SK-N-SH (cell line): ENCODE measurements around the gene OR10V1.

Experiments used
- EZH2phosphoT487 ChIP-seq: fragments of 200-600 bp; sonication (generic); IDR thresholded peaks from 2 replicates; pipeline ENCODE4 v1.6.1; 2017; ENCODE audit warnings: low read depth, mixed run types, mild to moderate bottlenecking, antibody characterized with exemption, moderate library complexity, borderline replicate concordance
- NRF1 ChIP-seq: IDR thresholded peaks from 2 replicates; pipeline ENCODE4 v1.6.1; 2012; ENCODE audit warnings: low read depth, mild to moderate bottlenecking, low read length
- POLR2AphosphoS5 ChIP-seq: IDR thresholded peaks from 2 replicates; pipeline ENCODE4 v1.6.1; 2012; ENCODE audit warnings: low read depth, low read length
- SMC3 ChIP-seq: IDR thresholded peaks from 2 replicates; pipeline ENCODE4 v1.6.1; 2012; ENCODE audit warnings: low read depth, low read length, improper control_type of control experiment
- TF ChIP-seq, protein P1 (sequence below): fragments of 200-600 bp; sonication (generic); IDR thresholded peaks from 2 replicates; pipeline ENCODE4 v1.6.1; 2017; ENCODE audit warnings: antibody characterized with exemption, mild to moderate bottlenecking, moderate library complexity
- TF ChIP-seq, protein P2 (sequence below): IDR thresholded peaks from 2 replicates; pipeline ENCODE4 v1.6.1; 2012; ENCODE audit warnings: mild to moderate bottlenecking, low read depth, low read length, moderate library complexity

DNA sequence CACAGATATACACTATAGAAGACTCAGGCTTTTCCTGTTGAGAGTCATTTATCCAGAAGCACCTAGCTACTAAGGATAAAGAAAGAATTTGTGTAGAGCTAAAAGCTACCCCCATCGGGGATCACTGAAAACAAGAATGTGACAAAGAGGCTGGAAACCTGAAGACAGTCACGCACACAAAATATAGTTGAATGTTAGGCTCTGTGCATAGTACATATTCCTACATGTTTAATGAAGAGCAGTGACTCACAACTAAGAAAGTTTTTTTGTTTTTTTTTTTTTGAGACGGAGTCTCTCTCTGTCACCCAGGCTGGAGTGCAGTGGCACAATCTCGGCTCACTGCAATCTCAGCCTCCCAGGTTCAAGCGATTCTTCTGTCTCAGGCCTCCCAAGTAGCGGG, 8.4 kb downstream of the OR10V1 start:
- TF ChIP-seq, protein P1, sequence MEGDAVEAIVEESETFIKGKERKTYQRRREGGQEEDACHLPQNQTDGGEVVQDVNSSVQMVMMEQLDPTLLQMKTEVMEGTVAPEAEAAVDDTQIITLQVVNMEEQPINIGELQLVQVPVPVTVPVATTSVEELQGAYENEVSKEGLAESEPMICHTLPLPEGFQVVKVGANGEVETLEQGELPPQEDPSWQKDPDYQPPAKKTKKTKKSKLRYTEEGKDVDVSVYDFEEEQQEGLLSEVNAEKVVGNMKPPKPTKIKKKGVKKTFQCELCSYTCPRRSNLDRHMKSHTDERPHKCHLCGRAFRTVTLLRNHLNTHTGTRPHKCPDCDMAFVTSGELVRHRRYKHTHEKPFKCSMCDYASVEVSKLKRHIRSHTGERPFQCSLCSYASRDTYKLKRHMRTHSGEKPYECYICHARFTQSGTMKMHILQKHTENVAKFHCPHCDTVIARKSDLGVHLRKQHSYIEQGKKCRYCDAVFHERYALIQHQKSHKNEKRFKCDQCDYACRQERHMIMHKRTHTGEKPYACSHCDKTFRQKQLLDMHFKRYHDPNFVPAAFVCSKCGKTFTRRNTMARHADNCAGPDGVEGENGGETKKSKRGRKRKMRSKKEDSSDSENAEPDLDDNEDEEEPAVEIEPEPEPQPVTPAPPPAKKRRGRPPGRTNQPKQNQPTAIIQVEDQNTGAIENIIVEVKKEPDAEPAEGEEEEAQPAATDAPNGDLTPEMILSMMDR: no peak
- TF ChIP-seq, protein P2, sequence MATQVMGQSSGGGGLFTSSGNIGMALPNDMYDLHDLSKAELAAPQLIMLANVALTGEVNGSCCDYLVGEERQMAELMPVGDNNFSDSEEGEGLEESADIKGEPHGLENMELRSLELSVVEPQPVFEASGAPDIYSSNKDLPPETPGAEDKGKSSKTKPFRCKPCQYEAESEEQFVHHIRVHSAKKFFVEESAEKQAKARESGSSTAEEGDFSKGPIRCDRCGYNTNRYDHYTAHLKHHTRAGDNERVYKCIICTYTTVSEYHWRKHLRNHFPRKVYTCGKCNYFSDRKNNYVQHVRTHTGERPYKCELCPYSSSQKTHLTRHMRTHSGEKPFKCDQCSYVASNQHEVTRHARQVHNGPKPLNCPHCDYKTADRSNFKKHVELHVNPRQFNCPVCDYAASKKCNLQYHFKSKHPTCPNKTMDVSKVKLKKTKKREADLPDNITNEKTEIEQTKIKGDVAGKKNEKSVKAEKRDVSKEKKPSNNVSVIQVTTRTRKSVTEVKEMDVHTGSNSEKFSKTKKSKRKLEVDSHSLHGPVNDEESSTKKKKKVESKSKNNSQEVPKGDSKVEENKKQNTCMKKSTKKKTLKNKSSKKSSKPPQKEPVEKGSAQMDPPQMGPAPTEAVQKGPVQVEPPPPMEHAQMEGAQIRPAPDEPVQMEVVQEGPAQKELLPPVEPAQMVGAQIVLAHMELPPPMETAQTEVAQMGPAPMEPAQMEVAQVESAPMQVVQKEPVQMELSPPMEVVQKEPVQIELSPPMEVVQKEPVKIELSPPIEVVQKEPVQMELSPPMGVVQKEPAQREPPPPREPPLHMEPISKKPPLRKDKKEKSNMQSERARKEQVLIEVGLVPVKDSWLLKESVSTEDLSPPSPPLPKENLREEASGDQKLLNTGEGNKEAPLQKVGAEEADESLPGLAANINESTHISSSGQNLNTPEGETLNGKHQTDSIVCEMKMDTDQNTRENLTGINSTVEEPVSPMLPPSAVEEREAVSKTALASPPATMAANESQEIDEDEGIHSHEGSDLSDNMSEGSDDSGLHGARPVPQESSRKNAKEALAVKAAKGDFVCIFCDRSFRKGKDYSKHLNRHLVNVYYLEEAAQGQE: no peak
- TF ChIP-seq POLR2AphosphoS5: no peak
- TF ChIP-seq NRF1: no peak
- TF ChIP-seq EZH2phosphoT487: no peak
- no peak for TF ChIP-seq SMC3
